MCF 10A (cell line): Measurements from ENCODE around the gene ASAP2. TPM values are rescaled to one million over a fixed set of nuclear protein-coding genes. Genes with fewer than 3 reads are reported as not detected.
"Not testable (repeated sequence)": the region's sequence is repeated elsewhere in the genome, so short reads cannot be mapped to it uniquely, and the experiment has no call there.

ENCODE experiments used
- BruUV-seq: library from RNA; stranded (reverse); fragments of 400-500 nt; replicated peaks from 2 replicates; lab custom pipeline; 2021; lab: Mats Ljungman, UMichigan
- CTCF ChIA-PET: fragments of 300-600 bp; sonication (Branson Sonifier 250); formaldehyde crosslinking; extraction: SDS; loops from one replicate; lab custom pipeline; 2021; ENCODE audit warnings: antibody characterized with exemption, inconsistent platforms; lab: Yijun Ruan, JAX
- POLR2A ChIA-PET: fragments of 300-600, 350-650 bp; sonication (Branson Sonifier 250); formaldehyde crosslinking; extraction: SDS; loops from one replicate; lab custom pipeline; 2020; ENCODE audit warnings: antibody characterized with exemption, inconsistent platforms; lab: Yijun Ruan, JAX
- DNase-seq: peaks from one replicate; pipeline ENCODE4 v3.0.0-alpha.2; 2018; ENCODE audit not compliant: unreplicated experiment
- H3K27ac Mint-ChIP-seq: one replicate; pipeline ENCODE4 v1.8.0; 2022; ENCODE audit warnings: mild to moderate bottlenecking, low read depth, mixed read lengths; ENCODE audit not compliant: unreplicated experiment
- H3K27me3 Mint-ChIP-seq: one replicate; pipeline ENCODE4 v1.8.0; 2022; ENCODE audit warnings: mixed read lengths; ENCODE audit not compliant: insufficient read depth, unreplicated experiment
- H3K36me3 Mint-ChIP-seq: one replicate; pipeline ENCODE4 v1.8.0; 2022; ENCODE audit warnings: mild to moderate bottlenecking, moderate library complexity, mixed read lengths; ENCODE audit not compliant: insufficient read depth, unreplicated experiment
- H3K4me1 Mint-ChIP-seq: one replicate; pipeline ENCODE4 v1.8.0; 2022; ENCODE audit warnings: mixed read lengths; ENCODE audit not compliant: insufficient read depth, unreplicated experiment
- H3K4me3 Mint-ChIP-seq: one replicate; pipeline ENCODE4 v1.8.0; 2022; ENCODE audit warnings: mild to moderate bottlenecking, moderate library complexity, mixed read lengths; ENCODE audit not compliant: unreplicated experiment
- H3K9me3 Mint-ChIP-seq: one replicate; pipeline ENCODE4 v1.8.0; 2022; ENCODE audit warnings: mixed read lengths; ENCODE audit not compliant: unreplicated experiment
- CTCF ChIP-seq: fragments of 200-600 bp; IDR thresholded peaks from one replicate; pipeline ENCODE4 v1.8.0; 2022; ENCODE audit warnings: antibody characterized with exemption, mild to moderate bottlenecking; ENCODE audit not compliant: unreplicated experiment
- intact Hi-C: fragments of 100-400 bp; cut with micrococcal nuclease; formaldehyde crosslinking; loops from 2 replicates; pipeline ENCODE4 v1.14.1; 2022
- total RNA-seq: library from RNA; stranded (reverse); gene quantifications from 2 replicates; pipeline ENCODE4 v1.2.3, GENCODE V29; 2022

ASAP2 gene
- total RNA-seq, 1 experiment from 2014 or later, result 80.8 TPM

- no peak for TF ChIP-seq CTCF
Measured at GRCh38 chr2:9213477-9214051, 7.0 kb downstream of the ASAP2 start.

GRCh38 chr2:9214873-9215272 is 8.3 kb downstream of the ASAP2 start:
- H3K4me3 Mint-ChIP-seq, result no peak overlapping the region
- intact Hi-C loops, result no loop called here
- ChIA-PET CTCF (interaction anchor here (0.6 to 1.4 kb wide), 4 partner anchors 17 to 210 kb away, joined by 3 to 7 read pairs (median 3); no protein-coding TSS in a partner anchor), POLR2A (interaction anchor here (0.9 kb wide), 1 partner anchor 8 kb away, joined by 3 read pairs; no protein-coding TSS in a partner anchor)
- H3K9me3 Mint-ChIP-seq, result no peaks in the 10 kb centered on the region
- no TSS peak for BruUV-seq
- TF ChIP-seq CTCF, result no peak
- DNase-seq, result no peak
- peaks cover 27% of the 10 kb centered on the region for H3K36me3 Mint-ChIP-seq
- peaks cover 35% of the 10 kb centered on the region for H3K4me1 Mint-ChIP-seq
- no peak overlapping the region for H3K27ac Mint-ChIP-seq
- H3K27me3 Mint-ChIP-seq, result no peaks in the 10 kb centered on the region

More at GRCh38 chr2:9213477-9214051, 7.0 kb downstream of the ASAP2 start:
- Mint-ChIP-seq H3K4me3 (no peak overlapping the region), H3K27ac (peak overlapping the region; percentile 77), H3K4me1 (peaks cover 28% of the 10 kb centered on the region), H3K27me3 (no peaks in the 10 kb centered on the region), H3K9me3 (no peaks in the 10 kb centered on the region), H3K36me3 (peaks cover 27% of the 10 kb centered on the region)
- DNase-seq, result no peak
- no TSS peak for BruUV-seq
- POLR2A ChIA-PET, result no interaction called here
- intact Hi-C loops, result no loop called here
- CTCF ChIA-PET, result interaction anchor here (0.6 to 1.7 kb wide), 4 partner anchors 10 to 211 kb away, joined by 3 to 5 read pairs (median 3); no protein-coding TSS in a partner anchor

- peaks cover 20% of the 10 kb centered on the region for H3K36me3 Mint-ChIP-seq
- no peak for DNase-seq
- CTCF ChIA-PET, result interaction anchor here (0.7 to 1.4 kb wide), 2 partner anchors 10 to 16 kb away, joined by 3 to 7 read pairs; no protein-coding TSS in a partner anchor
- no peak for TF ChIP-seq CTCF
- no TSS peak for BruUV-seq
- H3K9me3 Mint-ChIP-seq, result no peaks in the 10 kb centered on the region
- no peak overlapping the region for H3K4me3 Mint-ChIP-seq
- H3K4me1 Mint-ChIP-seq, result peaks cover 29% of the 10 kb centered on the region
- H3K27ac Mint-ChIP-seq, result no peak overlapping the region
- no peaks in the 10 kb centered on the region for H3K27me3 Mint-ChIP-seq
- POLR2A ChIA-PET, result interaction anchor here (0.5 to 1.2 kb wide), 5 partner anchors 8 to 40 kb away, joined by 3 to 6 read pairs (median 3); no protein-coding TSS in a partner anchor
- intact Hi-C loops, result no loop called here
Measured at GRCh38 chr2:9215680-9216079, 9.1 kb downstream of the ASAP2 start.

GRCh38 chr2:9216143-9216542 is 9.5 kb downstream of the ASAP2 start:
- H3K27me3 Mint-ChIP-seq, H3K9me3 Mint-ChIP-seq, DNase-seq, H3K4me3 Mint-ChIP-seq, BruUV-seq, H3K27ac Mint-ChIP-seq, intact Hi-C loops: not testable (repeated sequence)
- POLR2A ChIA-PET, result interaction anchor here (0.5 to 3.6 kb wide), 4 partner anchors 9 to 41 kb away, joined by 3 to 18 read pairs (median 4); partner anchors contain the start of gene ASAP2
- Mint-ChIP-seq H3K36me3 (peaks cover 22% of the 10 kb centered on the region), H3K4me1 (peaks cover 34% of the 10 kb centered on the region)
- CTCF ChIA-PET, result interaction anchor here (0.7 kb wide), 1 partner anchor 11 kb away, joined by 3 read pairs; no protein-coding TSS in a partner anchor
